Ishikawa (cell line): ENCODE results near the gene FBXO8.

Experiments used
- CEBPB ChIP-seq: IDR thresholded peaks from 2 replicates; pipeline ENCODE4 v1.6.1; 2012
- CREB1 ChIP-seq: IDR thresholded peaks from 2 replicates; pipeline ENCODE4 v1.6.1; 2012; ENCODE audit warnings: low read depth
- EGR1 ChIP-seq: IDR thresholded peaks from 2 replicates; pipeline ENCODE4 v1.6.1; 2012
- EP300 ChIP-seq: IDR thresholded peaks from 2 replicates; pipeline ENCODE4 v1.6.1; 2012; ENCODE audit warnings: borderline replicate concordance
- FOXM1 ChIP-seq: IDR thresholded peaks from 2 replicates; pipeline ENCODE4 v1.6.1; 2012; ENCODE audit warnings: low read depth, borderline replicate concordance
- MAX ChIP-seq: IDR thresholded peaks from 2 replicates; pipeline ENCODE4 v1.6.1; 2012
- NFIC ChIP-seq: IDR thresholded peaks from 2 replicates; pipeline ENCODE4 v1.6.1; 2012
- RAD21 ChIP-seq: IDR thresholded peaks from 2 replicates; pipeline ENCODE4 v1.6.1; 2012; ENCODE audit warnings: low read depth
- REST ChIP-seq: IDR thresholded peaks from 2 replicates; pipeline ENCODE4 v1.6.1; 2012; ENCODE audit warnings: low read depth, mild to moderate bottlenecking
- TAF1 ChIP-seq: IDR thresholded peaks from 2 replicates; pipeline ENCODE4 v1.6.1; 2012; ENCODE audit warnings: low read depth, mild to moderate bottlenecking
- TCF12 ChIP-seq: IDR thresholded peaks from 2 replicates; pipeline ENCODE4 v1.6.1; 2012; ENCODE audit warnings: low read depth
- TEAD4 ChIP-seq: IDR thresholded peaks from 2 replicates; pipeline ENCODE4 v1.6.1; 2012
- USF1 ChIP-seq: IDR thresholded peaks from 2 replicates; pipeline ENCODE4 v1.6.1; 2012
- YY1 ChIP-seq: IDR thresholded peaks from 2 replicates; pipeline ENCODE4 v1.6.1; 2012; ENCODE audit warnings: low read depth
- ZBTB7A ChIP-seq: IDR thresholded peaks from 2 replicates; pipeline ENCODE4 v1.6.1; 2012; ENCODE audit warnings: low read depth

FBXO8 gene

GRCh38 chr4:174218127-174218790 is 65.2 kb downstream of the FBXO8 start:
- TF ChIP-seq TCF12, result no peak

- no peak for TF ChIP-seq EGR1
Measured at GRCh38 chr4:174217273-174218126, 66.0 kb downstream of the FBXO8 start.

- no peak for TF ChIP-seq CEBPB
- no peak for TF ChIP-seq TCF12
- no peak for TF ChIP-seq TEAD4
Measured at GRCh38 chr4:174216799-174217272, 66.6 kb downstream of the FBXO8 start.

GRCh38 chr4:174215961-174216680 is 67.3 kb downstream of the FBXO8 start:
- TF ChIP-seq RAD21, result no peak

GRCh38 chr4:174215057-174215456 is 68.4 kb downstream of the FBXO8 start:
- no peak for TF ChIP-seq NFIC
- TF ChIP-seq ZBTB7A, result no peak
- TF ChIP-seq REST, result no peak
- TF ChIP-seq CEBPB, result no peak
- no peak for TF ChIP-seq CREB1
- no peak for TF ChIP-seq FOXM1
- TF ChIP-seq TEAD4, result no peak
- no peak for TF ChIP-seq USF1
- no peak for TF ChIP-seq EGR1
- no peak for TF ChIP-seq YY1

- no peak for TF ChIP-seq YY1
- no peak for TF ChIP-seq TEAD4
- TF ChIP-seq ZBTB7A, result no peak
- TF ChIP-seq EGR1, result no peak
- TF ChIP-seq REST, result no peak
- TF ChIP-seq TCF12, result no peak
- no peak for TF ChIP-seq EP300
- no peak for TF ChIP-seq TAF1
- TF ChIP-seq CREB1, result no peak
- TF ChIP-seq RAD21, result no peak
- TF ChIP-seq MAX, result no peak
- no peak for TF ChIP-seq USF1
- TF ChIP-seq FOXM1, result no peak
- no peak for TF ChIP-seq NFIC
- TF ChIP-seq CEBPB, result no peak
Measured at GRCh38 chr4:174214101-174214878, 69.2 kb downstream of the FBXO8 start.
